ENCODE data around the gene PLAC8L1. TPM values are rescaled to one million over a fixed set of nuclear protein-coding genes. Genes with fewer than 3 reads are reported as not detected.

PLAC8L1 gene
- total RNA-seq, 1 donor from 2014 or later: 1.5 TPM

GRCh38 chr5:146081556-146081955, 23.8 kb downstream of the PLAC8L1 start:
- DNase-seq (ENCODE audit: low spot score): no peak

GRCh38 chr5:146079695-146080373, 25.5 kb downstream of the PLAC8L1 start:
- no peak for DNase-seq (ENCODE audit: low spot score)

- DNase-seq (ENCODE audit: low spot score): no peak
These were observed 26.8 kb downstream of the PLAC8L1 start for GRCh38 chr5:146078566-146078965.

GRCh38 chr5:146076455-146076854, 28.9 kb downstream of the PLAC8L1 start:
- no peak for DNase-seq (ENCODE audit: low spot score)

GRCh38 chr5:146076028-146076427, 29.3 kb downstream of the PLAC8L1 start:
- DNase-seq (ENCODE audit: low spot score): no peak

GRCh38 chr5:146073239-146073900, 32.0 kb downstream of the PLAC8L1 start:
- no peak for DNase-seq (ENCODE audit: low spot score)

- DNase-seq (ENCODE audit: low spot score): no peak
These were observed 32.8 kb downstream of the PLAC8L1 start for GRCh38 chr5:146072595-146072994.

- no peak for DNase-seq (ENCODE audit: low spot score)
These were observed 34.2 kb downstream of the PLAC8L1 start for GRCh38 chr5:146071171-146071570.

GRCh38 chr5:146070746-146071145, 34.6 kb downstream of the PLAC8L1 start:
- DNase-seq (ENCODE audit: low spot score): no peak

- no peak for DNase-seq (ENCODE audit: low spot score)
These were observed 35.6 kb downstream of the PLAC8L1 start for GRCh38 chr5:146069780-146070099.

GRCh38 chr5:146068977-146069779, 36.2 kb downstream of the PLAC8L1 start:
- no peak for DNase-seq (ENCODE audit: low spot score)

- DNase-seq (ENCODE audit: low spot score): no peak
These were observed 37.2 kb downstream of the PLAC8L1 start for GRCh38 chr5:146068206-146068605.

GRCh38 chr5:146066968-146067367, 38.4 kb downstream of the PLAC8L1 start:
- no peak for DNase-seq (ENCODE audit: low spot score)

- no peak for DNase-seq (ENCODE audit: low spot score)
These were observed 45.2 kb downstream of the PLAC8L1 start for GRCh38 chr5:146060221-146060585.

- DNase-seq (ENCODE audit: low spot score): no peak
These were observed 45.7 kb downstream of the PLAC8L1 start for GRCh38 chr5:146059460-146060220.

GRCh38 chr5:146055432-146055831, 49.9 kb downstream of the PLAC8L1 start:
- DNase-seq (ENCODE audit: low spot score): no peak

- DNase-seq (ENCODE audit: low spot score): no peak
These were observed 52.6 kb downstream of the PLAC8L1 start for GRCh38 chr5:146052780-146053179.

- no peak for DNase-seq (ENCODE audit: low spot score)
These were observed 53.7 kb downstream of the PLAC8L1 start for GRCh38 chr5:146051678-146052077.

GRCh38 chr5:146050086-146050485, 55.3 kb downstream of the PLAC8L1 start:
- DNase-seq (ENCODE audit: low spot score): no peak

GRCh38 chr5:146049704-146050026, 55.7 kb downstream of the PLAC8L1 start:
- DNase-seq (ENCODE audit: low spot score): no peak

GRCh38 chr5:146048994-146049703, 56.2 kb downstream of the PLAC8L1 start:
- DNase-seq (ENCODE audit: low spot score): no peak
